ENCODE results near the gene MKNK2.
A peak's percentile ranks its signal among the peaks of the same experiment; 100 is the strongest.

The MKNK2 gene

DNA sequence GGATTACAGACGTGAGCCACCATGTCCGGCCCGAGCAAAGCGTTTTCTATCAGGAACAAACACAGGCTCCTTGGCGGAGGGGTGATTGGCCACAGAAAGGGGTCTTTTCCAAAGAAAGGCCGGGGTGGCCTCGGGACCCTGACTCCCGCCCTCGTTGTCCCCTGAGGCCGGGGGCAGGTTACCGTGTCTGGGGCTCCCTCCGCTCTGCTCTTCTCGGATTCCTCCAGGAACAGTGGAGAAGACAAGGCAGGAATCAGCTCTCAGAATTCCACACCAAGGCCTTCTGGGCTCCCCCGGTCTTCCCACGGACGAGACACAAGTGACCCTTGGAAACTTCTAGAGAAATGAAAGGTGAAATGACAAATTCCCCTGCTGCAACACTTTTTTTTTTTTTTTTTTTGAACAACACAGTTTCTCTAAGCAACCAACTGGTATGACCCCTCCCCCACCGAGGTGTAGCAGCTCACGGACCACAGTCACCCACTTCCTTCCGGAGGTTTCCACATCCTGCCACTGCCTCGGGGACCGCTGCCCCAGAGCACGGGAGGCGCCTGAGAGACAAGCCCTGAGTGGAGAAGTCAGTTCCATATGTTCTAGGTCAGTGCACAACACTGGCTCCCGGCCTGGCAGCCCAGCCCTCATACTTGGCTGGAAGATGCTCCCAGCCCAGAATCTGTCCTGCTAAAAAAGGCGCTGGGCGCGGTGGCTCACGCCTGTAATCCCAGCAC, 34.1 kb upstream of the MKNK2 start:
- peak overlapping the region; percentile 88 for H3K27ac ChIP-seq
- H3K4me3 ChIP-seq (IDR thresholded peaks at IDR 0.05; ENCODE audit: insufficient read depth, low read depth, low read length) = no peak overlapping the region
- peak overlapping the region; percentile 82 for H3K9ac ChIP-seq
- TF ChIP-seq, protein P1, sequence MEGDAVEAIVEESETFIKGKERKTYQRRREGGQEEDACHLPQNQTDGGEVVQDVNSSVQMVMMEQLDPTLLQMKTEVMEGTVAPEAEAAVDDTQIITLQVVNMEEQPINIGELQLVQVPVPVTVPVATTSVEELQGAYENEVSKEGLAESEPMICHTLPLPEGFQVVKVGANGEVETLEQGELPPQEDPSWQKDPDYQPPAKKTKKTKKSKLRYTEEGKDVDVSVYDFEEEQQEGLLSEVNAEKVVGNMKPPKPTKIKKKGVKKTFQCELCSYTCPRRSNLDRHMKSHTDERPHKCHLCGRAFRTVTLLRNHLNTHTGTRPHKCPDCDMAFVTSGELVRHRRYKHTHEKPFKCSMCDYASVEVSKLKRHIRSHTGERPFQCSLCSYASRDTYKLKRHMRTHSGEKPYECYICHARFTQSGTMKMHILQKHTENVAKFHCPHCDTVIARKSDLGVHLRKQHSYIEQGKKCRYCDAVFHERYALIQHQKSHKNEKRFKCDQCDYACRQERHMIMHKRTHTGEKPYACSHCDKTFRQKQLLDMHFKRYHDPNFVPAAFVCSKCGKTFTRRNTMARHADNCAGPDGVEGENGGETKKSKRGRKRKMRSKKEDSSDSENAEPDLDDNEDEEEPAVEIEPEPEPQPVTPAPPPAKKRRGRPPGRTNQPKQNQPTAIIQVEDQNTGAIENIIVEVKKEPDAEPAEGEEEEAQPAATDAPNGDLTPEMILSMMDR (conservative IDR thresholded peaks at IDR 0.05; ENCODE audit: low read depth, low read length) = no peak
- H3K36me3 ChIP-seq (ENCODE audit: insufficient read depth) = no peaks in the 10 kb centered on the region
- H3K27me3 ChIP-seq (ENCODE audit: insufficient read depth, low read depth) = no peaks in the 10 kb centered on the region
- peak overlapping the region; percentile 94 for H3K4me2 ChIP-seq
- H3K79me2 ChIP-seq (ENCODE audit: insufficient read depth, low read depth) = peaks cover 25% of the 10 kb centered on the region; the same call in 1 of the 2 replicates
- H2AFZ ChIP-seq (ENCODE audit: low read depth) = peak overlapping the region; percentile 77; the same call in 1 of the 2 replicates
- H3K4me1 ChIP-seq (ENCODE audit: low read depth, poor library complexity, severe bottlenecking) = peaks cover 48% of the 10 kb centered on the region
- no peaks in the 10 kb centered on the region for H4K20me1 ChIP-seq (ENCODE audit: insufficient read depth)

DNA sequence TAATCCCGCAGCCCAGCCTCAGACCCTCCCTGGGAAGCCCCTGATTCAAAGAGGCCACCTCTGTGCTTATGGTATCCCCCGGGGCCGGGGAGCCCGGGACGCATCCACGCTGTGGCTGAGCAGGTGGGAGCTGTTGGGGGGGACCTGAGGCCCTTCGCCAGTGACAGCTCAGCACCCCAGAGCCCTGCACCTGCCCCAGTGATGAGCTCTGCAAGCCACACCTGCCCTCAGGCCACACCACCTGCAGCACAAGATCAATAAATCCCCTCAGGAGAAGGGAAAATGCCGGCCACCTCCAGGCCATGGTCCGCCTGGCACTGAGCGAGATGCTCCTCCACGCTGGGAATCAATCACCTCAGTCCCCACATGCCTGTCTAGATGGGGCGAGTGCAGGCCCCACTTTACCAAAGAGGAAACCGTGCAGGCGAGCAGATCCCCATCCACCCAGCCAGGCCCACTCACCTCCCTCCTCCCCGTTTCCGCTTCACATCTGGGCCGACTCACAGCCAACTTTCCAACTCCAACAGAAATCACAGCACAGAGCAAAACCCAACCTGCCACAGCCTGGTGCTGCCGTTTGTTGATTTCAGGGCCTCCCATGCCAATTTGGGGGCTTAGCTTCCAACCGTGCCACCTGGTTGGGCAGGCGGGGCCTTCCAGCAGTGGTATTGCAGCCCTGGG, 32.3 kb upstream of the MKNK2 start:
- Histone ChIP-seq H3K4me2 (peak overlapping the region; percentile 27), H3K9ac (no peak overlapping the region), H3K36me3 (ENCODE audit: insufficient read depth) (no peaks in the 10 kb centered on the region), H3K27me3 (ENCODE audit: insufficient read depth, low read depth) (no peaks in the 10 kb centered on the region), H4K20me1 (ENCODE audit: insufficient read depth) (no peaks in the 10 kb centered on the region), H3K4me3 (IDR thresholded peaks at IDR 0.05; ENCODE audit: insufficient read depth, low read depth, low read length) (no peak overlapping the region), H3K4me1 (ENCODE audit: low read depth, poor library complexity, severe bottlenecking) (peaks cover 37% of the 10 kb centered on the region), H3K79me2 (ENCODE audit: insufficient read depth, low read depth) (peaks cover 25% of the 10 kb centered on the region; the same call in 1 of the 2 replicates), H2AFZ (ENCODE audit: low read depth) (no peak overlapping the region), H3K27ac (peak overlapping the region; percentile 88; the same call in 1 of the 2 replicates)
- TF ChIP-seq, protein P1 (conservative IDR thresholded peaks at IDR 0.05; ENCODE audit: low read depth, low read length) = no peak

DNA sequence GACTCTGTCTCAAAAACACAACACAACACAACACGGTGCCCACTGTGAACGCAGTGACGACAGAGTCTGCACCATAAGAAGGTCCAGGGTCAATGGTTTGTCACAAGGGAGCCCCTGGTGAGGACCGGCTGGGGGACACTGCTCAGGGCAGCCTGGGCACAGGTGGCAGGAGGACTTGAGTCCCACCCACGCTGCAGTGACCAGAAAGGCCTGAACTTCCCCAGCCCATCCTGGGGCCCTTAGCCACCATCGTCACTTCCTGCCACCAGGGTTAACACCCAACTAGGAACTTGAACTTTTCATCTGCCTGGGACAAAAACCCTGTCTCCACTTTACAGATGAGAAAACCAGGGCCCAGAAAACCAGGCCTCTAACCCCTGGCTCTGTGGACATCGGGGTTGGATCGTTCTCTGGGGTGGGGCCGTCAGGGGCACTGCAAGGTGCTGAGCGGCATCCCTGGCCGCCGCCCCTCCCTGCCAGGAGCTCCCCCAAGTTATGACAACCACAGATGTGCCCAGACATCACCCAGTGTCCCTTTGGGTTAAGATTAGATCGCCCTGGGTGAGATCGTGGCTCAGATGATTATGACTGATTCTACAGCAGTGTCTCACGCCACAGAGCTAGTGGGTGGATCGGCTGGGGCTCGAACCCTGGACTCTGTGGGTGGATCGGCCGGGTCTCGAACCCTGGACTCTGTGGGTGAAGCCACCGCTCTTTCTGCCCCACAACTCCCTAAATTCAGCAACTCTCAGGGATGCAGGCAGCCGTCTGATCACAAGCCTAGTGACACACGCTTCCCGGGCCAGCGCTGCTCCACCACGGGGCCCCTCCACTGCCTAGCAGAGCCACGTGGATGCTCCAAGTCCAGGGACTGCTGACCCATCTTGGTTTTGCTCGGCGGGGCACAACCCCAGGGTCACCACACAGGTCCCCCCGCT, 31.1 kb upstream of the MKNK2 start:
- no peak overlapping the region for H3K27ac ChIP-seq
- H3K79me2 ChIP-seq (ENCODE audit: insufficient read depth, low read depth) = peaks cover 25% of the 10 kb centered on the region; the same call in 1 of the 2 replicates
- no peaks in the 10 kb centered on the region for H4K20me1 ChIP-seq (ENCODE audit: insufficient read depth)
- TF ChIP-seq, protein P1 (conservative IDR thresholded peaks at IDR 0.05; ENCODE audit: low read depth, low read length) = no peak
- H3K4me1 ChIP-seq (ENCODE audit: low read depth, poor library complexity, severe bottlenecking) = peaks cover 37% of the 10 kb centered on the region
- no peak overlapping the region for H3K4me3 ChIP-seq (IDR thresholded peaks at IDR 0.05; ENCODE audit: insufficient read depth, low read depth, low read length)
- H3K36me3 ChIP-seq (ENCODE audit: insufficient read depth) = 0 out of 2 replicates have a peak, but pooled peaks cover 5% of the 10 kb centered on the region
- H3K9ac ChIP-seq = no peak overlapping the region
- H2AFZ ChIP-seq (ENCODE audit: low read depth) = no peak overlapping the region
- no peak overlapping the region for H3K4me2 ChIP-seq
- no peaks in the 10 kb centered on the region for H3K27me3 ChIP-seq (ENCODE audit: insufficient read depth, low read depth)

DNA sequence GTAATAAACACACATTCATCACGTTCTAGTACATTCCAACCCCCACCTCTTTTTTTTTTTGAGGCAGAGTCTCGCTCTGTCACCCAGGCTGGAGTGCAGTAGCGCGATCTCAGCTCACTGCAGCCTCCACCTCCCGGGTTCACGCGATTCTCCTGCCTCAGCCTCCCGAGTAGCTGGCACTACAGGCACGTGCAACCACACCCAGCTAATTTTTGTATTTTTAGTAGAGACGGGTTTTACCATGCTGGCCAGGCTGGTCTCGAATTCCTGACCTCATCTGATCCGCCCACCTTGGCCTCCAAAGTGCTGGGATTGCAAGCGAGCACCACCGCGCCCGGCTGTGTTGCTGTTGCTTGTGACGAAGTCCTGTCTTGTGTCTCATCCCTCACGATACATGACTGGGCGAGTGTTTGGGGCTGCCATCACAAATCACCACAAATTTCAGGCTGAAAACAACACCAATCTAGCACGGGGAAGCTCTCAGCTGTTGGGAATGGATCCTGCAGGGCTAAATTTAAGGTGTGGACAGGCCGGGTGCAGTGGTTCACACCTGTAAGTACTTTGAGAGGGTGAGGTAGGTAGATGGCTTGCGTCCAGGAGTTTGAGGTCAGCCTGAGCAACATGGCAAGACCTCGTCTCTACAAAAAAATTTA, 29.4 kb upstream of the MKNK2 start:
- no peaks in the 10 kb centered on the region for H4K20me1 ChIP-seq (ENCODE audit: insufficient read depth)
- peaks cover 23% of the 10 kb centered on the region for H3K4me1 ChIP-seq (ENCODE audit: low read depth, poor library complexity, severe bottlenecking)
- no peaks in the 10 kb centered on the region for H3K27me3 ChIP-seq (ENCODE audit: insufficient read depth, low read depth)
- H3K4me3 ChIP-seq (IDR thresholded peaks at IDR 0.05; ENCODE audit: insufficient read depth, low read depth, low read length) = no peak overlapping the region
- TF ChIP-seq, protein P1 (conservative IDR thresholded peaks at IDR 0.05; ENCODE audit: low read depth, low read length) = no peak
- 0 out of 2 replicates have a peak, but pooled peaks cover 5% of the 10 kb centered on the region for H3K36me3 ChIP-seq (ENCODE audit: insufficient read depth)
- H3K9ac ChIP-seq = no peak overlapping the region
- H3K27ac ChIP-seq = no peak overlapping the region
- no peak overlapping the region for H2AFZ ChIP-seq (ENCODE audit: low read depth)
- peaks cover 25% of the 10 kb centered on the region; the same call in 1 of the 2 replicates for H3K79me2 ChIP-seq (ENCODE audit: insufficient read depth, low read depth)
- no peak overlapping the region for H3K4me2 ChIP-seq

All from KMS-11 (cell line).